C4-2B (cell line): Measurements from ENCODE around the gene PARD3.

Experiments used
- ZFX ChIP-seq: fragments of 450-650 bp; IDR thresholded peaks from 2 replicates; pipeline ENCODE4 v1.6.1; 2017
- TF ChIP-seq, protein P1 (sequence below): fragments of 450-650 bp; conservative IDR thresholded peaks from 2 replicates; pipeline ENCODE4 v1.5.1; 2017; ENCODE audit warnings: mild to moderate bottlenecking

DNA sequence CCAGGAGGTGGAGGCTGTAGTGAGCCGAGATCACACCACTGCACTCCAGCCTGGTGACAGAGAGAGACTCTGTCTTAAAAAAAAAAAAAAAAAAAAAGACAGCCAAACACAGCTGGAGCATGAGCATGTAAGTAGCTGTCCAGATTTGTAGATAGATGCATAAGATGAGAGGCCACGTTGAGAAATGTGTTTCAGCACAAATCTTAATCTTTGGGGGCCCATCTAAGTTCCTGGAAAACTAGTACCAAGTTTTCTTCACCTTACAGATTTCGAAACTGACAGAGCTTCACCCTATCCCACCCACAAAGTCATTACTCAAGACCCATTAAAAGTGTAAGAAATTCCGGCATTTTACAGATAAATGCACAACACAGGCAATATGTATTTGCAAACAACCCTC is 208.2 kb downstream of the PARD3 start:
- TF ChIP-seq, protein P1, sequence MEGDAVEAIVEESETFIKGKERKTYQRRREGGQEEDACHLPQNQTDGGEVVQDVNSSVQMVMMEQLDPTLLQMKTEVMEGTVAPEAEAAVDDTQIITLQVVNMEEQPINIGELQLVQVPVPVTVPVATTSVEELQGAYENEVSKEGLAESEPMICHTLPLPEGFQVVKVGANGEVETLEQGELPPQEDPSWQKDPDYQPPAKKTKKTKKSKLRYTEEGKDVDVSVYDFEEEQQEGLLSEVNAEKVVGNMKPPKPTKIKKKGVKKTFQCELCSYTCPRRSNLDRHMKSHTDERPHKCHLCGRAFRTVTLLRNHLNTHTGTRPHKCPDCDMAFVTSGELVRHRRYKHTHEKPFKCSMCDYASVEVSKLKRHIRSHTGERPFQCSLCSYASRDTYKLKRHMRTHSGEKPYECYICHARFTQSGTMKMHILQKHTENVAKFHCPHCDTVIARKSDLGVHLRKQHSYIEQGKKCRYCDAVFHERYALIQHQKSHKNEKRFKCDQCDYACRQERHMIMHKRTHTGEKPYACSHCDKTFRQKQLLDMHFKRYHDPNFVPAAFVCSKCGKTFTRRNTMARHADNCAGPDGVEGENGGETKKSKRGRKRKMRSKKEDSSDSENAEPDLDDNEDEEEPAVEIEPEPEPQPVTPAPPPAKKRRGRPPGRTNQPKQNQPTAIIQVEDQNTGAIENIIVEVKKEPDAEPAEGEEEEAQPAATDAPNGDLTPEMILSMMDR: no peak
- TF ChIP-seq ZFX: no peak
